ENCODE measurements around the gene EFCAB12. TPM values are rescaled to one million over a fixed set of nuclear protein-coding genes. Genes with fewer than 3 reads are reported as not detected.
"Not testable (repeated sequence)": the region's sequence is repeated elsewhere in the genome, so short reads cannot be mapped to it uniquely, and the experiment has no call there.

The EFCAB12 gene
- total RNA-seq, 1 donor from 2014 or later, result 0.50 TPM

DNA sequence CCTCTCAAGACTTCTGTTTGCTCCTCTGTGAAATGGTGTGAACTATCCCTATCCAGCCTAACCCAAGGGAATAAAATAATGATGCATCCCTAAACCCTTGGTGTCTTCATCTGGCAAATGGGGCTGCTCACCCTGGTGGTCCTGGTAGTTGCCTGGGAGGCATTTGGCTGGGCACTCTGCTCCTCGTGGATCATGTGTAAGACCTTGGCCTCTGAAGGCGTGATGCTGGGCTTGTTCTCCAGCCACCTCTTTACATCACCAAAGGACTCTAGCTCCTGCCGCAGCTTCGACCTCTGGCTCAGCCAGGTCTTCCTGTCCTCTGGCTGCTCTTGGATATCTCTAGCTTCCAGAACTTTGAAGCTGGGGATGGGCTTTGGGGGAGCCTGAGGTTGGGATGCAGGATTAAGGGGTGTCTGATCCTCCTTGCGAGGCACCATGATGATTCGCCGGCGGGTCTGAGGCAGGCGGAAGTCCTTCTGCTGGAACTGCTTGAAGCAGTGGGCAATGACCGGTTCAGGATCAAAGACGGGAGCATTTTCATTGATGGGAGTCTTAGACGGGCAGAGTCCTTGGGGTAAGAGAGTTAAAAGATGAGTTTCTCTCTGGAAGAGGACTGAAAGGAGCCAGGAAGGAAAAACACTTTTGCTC lies 7.1 kb downstream of the EFCAB12 start:
- no peak for DNase-seq (ENCODE audit: low read depth)

GRCh38 chr3:129419476-129419875 lies 9.0 kb downstream of the EFCAB12 start:
- DNase-seq (ENCODE audit: low read depth), result no peak

GRCh38 chr3:129418041-129418973 lies 10.1 kb downstream of the EFCAB12 start:
- DNase-seq (ENCODE audit: low read depth), result no peak

- peak; percentile 36 for DNase-seq (ENCODE audit: low read depth)
Measured at GRCh38 chr3:129417326-129417725, 11.1 kb downstream of the EFCAB12 start.

DNA sequence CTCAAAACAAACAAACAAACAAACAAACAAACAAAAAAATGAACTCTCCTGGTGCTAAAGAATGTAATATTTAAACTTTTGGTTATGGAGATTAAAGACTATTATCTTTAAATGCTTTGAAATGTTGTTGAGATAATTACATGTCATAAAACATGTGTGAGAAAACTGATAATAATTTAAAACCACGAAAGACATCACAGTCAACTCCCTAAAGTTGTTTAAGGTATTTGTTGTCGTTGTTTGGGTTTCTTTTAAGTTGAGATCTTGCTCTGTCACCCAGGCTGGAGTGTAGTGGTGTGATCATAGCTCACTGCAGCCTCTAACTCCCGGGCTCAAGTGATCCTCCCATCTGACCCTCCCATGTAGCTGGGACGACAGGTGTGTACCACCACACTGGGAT lies 12.0 kb downstream of the EFCAB12 start:
- no peak for DNase-seq (ENCODE audit: low read depth)

GRCh38 chr3:129415830-129416229 lies 12.6 kb downstream of the EFCAB12 start:
- no peak for DNase-seq (ENCODE audit: low read depth)

DNA sequence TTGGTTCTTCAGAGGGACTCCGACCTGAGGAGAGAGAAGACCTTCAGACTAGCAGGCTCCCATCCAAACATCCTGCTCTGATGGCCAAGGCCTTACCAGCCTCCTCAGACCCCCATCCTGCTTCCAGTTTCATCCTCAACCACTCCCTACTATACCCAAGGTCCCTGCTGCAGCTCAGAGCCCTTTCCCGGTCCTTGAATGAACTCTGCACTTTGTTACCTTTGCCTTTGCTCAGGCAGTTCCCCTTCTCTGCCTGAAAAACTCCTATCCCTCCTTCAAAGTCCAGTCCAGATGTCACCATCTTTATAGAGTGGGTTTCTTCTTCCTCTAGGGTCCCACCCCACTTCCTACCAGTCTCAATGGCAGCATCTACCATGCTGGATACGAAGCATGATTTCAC lies 13.1 kb downstream of the EFCAB12 start:
- DNase-seq (ENCODE audit: low read depth), result no peak

GRCh38 chr3:129413687-129414506 lies 14.5 kb downstream of the EFCAB12 start:
- peak; percentile 97 for DNase-seq (ENCODE audit: low read depth)

DNA sequence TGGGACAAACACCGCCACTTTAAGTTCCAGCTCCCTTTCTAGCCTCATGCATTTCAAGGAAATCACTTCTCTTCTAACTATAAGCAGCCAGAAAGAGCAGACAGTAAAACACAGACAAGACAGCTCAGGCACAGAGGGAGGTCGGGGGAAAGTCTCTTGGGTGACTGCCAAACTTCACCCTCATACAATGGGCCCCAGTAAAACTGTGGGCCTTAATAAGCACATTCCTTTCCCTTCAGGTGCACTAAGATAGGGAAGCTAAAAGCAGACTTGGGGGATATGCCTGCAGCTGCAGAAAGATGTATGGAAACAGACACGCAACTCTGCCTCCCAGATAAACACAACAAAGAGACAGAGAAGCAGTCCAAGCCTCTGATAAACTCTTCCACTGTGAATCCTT lies 15.2 kb downstream of the EFCAB12 start:
- DNase-seq (ENCODE audit: low read depth), result not testable (repeated sequence)

GRCh38 chr3:129412542-129413198 lies 15.8 kb downstream of the EFCAB12 start:
- DNase-seq (ENCODE audit: low read depth), result no peak

DNA sequence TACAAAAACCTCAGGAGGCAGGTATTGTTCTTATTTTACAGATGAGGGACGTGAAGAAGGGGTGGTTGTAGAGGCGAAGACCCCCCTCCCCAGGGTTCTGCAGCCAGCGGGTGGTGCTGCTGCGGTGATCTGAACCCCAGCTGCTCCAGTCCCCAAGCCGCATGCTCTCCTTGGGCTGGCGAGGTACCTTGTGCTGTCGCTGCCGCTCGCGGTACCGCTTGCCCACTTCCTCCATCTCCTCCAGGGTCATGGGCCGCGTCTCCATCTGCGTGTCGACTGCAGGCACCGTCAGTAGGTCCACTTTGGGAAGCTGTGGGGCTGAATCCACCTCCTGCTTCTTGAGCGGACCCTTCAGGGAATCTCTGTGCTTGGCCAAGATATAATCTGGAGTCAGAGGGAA lies 17.5 kb downstream of the EFCAB12 start:
- DNase-seq (ENCODE audit: low read depth), result no peak

DNA sequence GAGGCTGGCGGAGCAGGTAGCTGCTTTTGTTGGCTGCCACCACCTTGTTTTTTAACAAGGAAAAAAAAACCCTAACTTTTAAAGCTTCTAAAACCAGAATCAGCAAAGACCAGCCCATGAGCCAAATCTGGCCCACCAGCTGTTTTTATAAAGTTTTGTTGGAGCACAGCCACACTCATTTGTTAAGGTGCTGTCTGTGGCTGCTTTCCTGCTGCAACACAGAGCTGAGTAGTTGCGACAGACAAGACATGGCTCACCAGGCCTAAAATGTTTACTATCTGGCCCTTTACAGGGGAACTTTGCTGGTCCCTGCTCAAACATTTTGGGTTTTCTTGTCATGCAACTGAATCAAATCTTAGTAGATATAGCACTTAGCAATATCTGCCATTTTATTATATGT lies 18.9 kb downstream of the EFCAB12 start:
- DNase-seq (ENCODE audit: low read depth), result peak; percentile 48

DNA sequence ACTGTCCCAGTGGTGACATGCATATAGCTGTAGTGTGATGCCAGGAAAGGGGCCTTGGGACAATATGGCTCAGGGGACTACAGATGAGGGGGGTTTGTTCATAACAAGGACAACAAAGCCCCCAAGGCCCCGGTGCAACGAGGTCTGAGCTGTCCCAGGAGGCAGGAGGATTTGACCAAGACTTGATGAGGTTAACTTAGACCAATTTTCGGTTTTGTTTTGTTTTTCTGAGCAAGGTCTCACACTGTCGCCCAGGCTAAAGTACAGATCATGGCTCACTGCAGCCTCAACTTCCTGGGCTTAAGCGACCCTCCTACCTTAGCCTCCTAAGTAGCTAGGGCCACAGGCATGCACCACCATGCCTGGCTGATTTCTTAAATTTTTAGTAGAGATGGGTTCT lies 23.8 kb downstream of the EFCAB12 start:
- no peak for DNase-seq (ENCODE audit: low read depth)

GRCh38 chr3:129404130-129404529 lies 24.3 kb downstream of the EFCAB12 start:
- no peak for DNase-seq (ENCODE audit: low read depth)

GRCh38 chr3:129403450-129403849 lies 25.0 kb downstream of the EFCAB12 start:
- no peak for DNase-seq (ENCODE audit: low read depth)

DNA sequence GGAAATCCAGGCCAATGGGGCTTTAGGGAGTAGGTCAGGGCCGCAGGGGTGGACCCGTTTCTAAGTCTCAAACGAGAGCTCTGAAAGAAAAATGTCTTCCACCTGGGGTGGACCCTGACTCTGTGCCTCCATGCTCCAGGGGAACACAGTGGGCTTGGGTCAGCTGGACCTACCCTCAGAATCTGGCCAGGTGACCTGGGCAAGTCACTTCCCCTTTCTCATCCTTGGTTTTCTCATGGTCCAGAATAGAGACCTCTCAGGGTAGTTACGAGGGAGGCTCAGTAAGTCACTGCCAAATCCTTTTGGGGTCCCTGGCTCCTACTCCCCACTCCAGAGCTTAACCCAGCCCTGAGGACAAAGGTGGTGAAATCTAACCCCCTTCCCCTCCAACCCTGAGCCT lies 25.8 kb downstream of the EFCAB12 start:
- DNase-seq (ENCODE audit: low read depth), result no peak

DNA sequence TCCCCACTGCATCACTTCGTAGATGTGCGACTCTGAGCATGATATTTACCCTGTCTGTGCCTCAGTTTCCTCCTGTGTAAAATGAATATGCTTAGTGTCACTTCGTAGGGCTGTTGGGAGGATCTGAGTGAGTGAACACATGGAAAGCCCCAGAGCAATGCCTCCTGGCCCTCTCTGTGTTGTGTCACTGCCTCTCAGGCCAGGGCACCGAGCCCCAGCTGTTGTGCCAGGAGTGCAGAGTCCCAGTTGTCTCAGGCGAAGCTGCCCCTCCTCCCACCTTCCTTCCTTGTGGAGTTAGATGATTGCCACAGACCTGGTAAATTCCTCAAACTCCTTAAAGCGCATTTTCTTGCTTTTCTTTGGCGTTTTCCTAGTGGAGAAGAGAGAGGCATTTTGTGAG lies 26.2 kb downstream of the EFCAB12 start:
- DNase-seq (ENCODE audit: low read depth), result no peak

- peak; percentile 70 for DNase-seq (ENCODE audit: low read depth)
Measured at GRCh38 chr3:129399895-129400357, 28.5 kb downstream of the EFCAB12 start.

- DNase-seq (ENCODE audit: low read depth), result peak; percentile 96
Measured at GRCh38 chr3:129399145-129399894, 29.1 kb downstream of the EFCAB12 start.

- no peak for DNase-seq (ENCODE audit: low read depth)
Measured at GRCh38 chr3:129398803-129399144, 29.7 kb downstream of the EFCAB12 start.
